Astrocyte of the spinal cord (primary cell): Measurements from ENCODE around the gene STOML3.

Experiments used
- DNase-seq: peaks from one replicate; pipeline ENCODE4 v3.0.0; 2011; ENCODE audit warnings: low read depth, low spot score
- H3K4me3 ChIP-seq: 2 replicates; pipeline ENCODE4 v1.5.1; 2011; ENCODE audit warnings: low read depth, mild to moderate bottlenecking, low read length, moderate library complexity
- in situ Hi-C: cut with HindIII; loops from 2 replicates; pipeline ENCODE4 v1.10.0; 2017; ENCODE audit warnings: low sequenced_read_pairs
- TF ChIP-seq, protein P1 (sequence below): IDR thresholded peaks from 2 replicates; pipeline ENCODE4 v1.5.1; 2012; ENCODE audit warnings: low read depth, mild to moderate bottlenecking, low read length, inconsistent platforms

The STOML3 gene

DNA sequence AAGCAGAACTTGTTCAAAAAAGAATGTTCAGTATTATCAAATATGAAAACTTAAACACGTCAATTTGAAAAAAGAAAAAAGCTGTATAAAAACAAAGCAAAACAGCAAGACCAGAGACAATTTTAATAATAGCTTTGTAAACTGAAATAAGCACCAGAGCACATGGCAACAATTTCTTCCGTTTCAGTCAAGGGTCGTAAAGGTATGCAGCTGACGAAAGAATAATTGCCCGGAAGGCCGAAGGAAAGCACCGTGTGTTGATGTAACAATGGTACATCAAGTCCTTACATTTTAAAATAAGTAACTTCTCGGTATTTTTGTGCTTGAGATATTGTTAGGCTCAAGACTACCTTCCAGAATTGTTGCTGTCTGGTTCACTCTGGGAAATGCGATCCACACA is 45.6 kb upstream of the STOML3 start:
- DNase-seq, result peak; percentile 27

DNA sequence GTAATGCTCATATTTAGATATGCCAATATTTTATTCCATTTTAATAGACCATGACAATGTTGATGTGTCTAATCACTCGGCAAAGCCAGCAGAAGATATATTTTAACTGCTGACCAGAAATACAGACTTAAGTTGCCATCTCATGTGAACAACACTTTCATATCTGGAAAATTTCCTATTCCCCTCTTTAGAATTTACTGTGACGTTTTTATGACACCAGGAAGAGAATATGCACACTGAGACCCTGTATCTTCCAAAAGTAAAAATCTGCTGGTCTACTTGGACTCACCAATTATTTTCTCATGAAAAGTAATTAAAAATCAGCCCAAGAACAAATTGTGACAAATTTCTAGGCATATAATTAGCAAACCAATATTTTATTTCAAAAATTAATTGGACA is 45.2 kb upstream of the STOML3 start:
- peak overlapping the region; percentile 92 for H3K4me3 ChIP-seq
- DNase-seq, result no peak
- TF ChIP-seq, protein P1, sequence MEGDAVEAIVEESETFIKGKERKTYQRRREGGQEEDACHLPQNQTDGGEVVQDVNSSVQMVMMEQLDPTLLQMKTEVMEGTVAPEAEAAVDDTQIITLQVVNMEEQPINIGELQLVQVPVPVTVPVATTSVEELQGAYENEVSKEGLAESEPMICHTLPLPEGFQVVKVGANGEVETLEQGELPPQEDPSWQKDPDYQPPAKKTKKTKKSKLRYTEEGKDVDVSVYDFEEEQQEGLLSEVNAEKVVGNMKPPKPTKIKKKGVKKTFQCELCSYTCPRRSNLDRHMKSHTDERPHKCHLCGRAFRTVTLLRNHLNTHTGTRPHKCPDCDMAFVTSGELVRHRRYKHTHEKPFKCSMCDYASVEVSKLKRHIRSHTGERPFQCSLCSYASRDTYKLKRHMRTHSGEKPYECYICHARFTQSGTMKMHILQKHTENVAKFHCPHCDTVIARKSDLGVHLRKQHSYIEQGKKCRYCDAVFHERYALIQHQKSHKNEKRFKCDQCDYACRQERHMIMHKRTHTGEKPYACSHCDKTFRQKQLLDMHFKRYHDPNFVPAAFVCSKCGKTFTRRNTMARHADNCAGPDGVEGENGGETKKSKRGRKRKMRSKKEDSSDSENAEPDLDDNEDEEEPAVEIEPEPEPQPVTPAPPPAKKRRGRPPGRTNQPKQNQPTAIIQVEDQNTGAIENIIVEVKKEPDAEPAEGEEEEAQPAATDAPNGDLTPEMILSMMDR, result no peak
- in situ Hi-C loops, result no loop called here

More for the DNA sequence above, 45.6 kb upstream of the STOML3 start:
- in situ Hi-C loops, result no loop called here
- TF ChIP-seq, protein P1, result no peak
- peak overlapping the region; percentile 92 for H3K4me3 ChIP-seq

DNA sequence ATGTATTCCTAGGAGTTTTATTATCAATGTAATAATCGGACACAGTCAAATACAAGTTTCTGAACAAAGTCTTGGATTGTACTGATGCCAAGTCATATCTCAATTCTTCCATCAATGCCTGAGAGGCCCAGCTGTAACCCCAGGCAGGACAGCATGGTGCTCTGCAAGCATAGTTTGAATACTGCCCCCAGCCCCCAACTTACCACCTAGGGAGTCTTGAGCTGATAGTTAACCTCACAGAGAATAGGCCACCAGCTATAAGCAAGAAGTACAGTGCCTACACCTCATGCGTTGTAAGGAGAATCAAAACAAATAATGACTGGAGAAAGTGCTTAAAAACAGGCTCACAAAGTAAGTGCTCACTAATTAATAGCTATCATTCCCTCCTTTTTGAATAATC is 44.6 kb upstream of the STOML3 start:
- no peak for DNase-seq
- in situ Hi-C loops, result no loop called here
- TF ChIP-seq, protein P1, result no peak
- H3K4me3 ChIP-seq, result peak overlapping the region; percentile 92

DNA sequence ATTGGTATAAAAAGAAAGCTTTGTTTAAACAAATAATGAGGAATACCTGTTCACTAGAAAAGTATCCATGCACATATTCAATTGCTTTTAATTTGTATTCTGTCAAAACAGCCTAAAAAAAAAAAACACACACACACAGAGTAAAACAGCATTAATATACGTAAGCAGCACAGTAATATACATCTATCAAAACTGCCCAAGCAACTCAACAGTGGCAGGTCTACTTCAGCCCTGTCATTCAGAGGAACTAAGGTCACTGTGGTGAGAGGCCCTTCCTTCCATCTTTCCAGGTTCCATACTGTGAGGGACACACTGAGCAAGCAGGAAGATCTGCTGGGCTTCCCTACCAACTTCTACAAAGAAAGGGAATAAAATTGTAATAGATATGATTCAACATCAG is 43.5 kb upstream of the STOML3 start:
- in situ Hi-C loops, result no loop called here
- TF ChIP-seq, protein P1, result no peak
- DNase-seq, result no peak
- no peak overlapping the region for H3K4me3 ChIP-seq

DNA sequence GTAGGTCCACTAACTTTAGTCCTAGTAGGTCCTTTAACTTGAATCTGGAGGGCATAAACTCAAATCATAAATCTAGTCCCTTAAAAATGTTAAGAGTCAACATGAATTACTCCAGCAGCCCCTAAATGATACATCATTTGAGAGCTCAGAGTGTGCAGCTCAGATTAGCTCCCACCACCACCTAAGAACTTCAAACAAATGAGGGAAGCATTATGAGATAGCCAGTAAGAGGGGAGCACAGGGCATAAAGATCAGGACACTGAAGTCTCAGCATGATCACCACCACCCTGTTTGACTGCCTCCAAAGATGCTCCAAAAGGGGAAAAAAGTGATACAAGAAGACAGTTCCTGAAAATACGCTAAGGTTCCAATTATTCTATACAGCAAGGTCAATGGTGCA is 41.5 kb upstream of the STOML3 start:
- in situ Hi-C loops, result no loop called here
- TF ChIP-seq, protein P1, result no peak
- no peak overlapping the region for H3K4me3 ChIP-seq
- DNase-seq, result no peak

DNA sequence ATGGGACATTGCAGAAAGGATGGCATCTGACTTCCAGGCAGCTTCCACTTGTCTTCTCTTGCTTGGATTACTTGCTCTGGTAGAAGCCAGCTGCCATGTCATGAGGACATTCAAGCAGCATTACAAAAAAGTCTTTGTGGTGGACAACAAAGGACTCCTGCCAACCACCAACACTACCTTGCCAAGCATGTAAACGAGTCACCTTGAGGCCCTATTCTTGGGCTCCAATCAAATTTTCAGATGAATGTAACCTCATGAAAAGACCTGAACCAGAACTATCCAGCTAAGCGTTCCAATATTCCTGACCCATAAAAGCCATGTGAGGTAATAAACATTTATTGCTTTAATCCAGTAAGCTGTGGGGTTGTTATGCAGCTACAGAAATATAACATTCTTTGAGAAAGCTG is 34.8 kb upstream of the STOML3 start:
- TF ChIP-seq, protein P1, result no peak
- in situ Hi-C loops, result no loop called here
- DNase-seq, result no peak
- H3K4me3 ChIP-seq, result no peak overlapping the region

DNA sequence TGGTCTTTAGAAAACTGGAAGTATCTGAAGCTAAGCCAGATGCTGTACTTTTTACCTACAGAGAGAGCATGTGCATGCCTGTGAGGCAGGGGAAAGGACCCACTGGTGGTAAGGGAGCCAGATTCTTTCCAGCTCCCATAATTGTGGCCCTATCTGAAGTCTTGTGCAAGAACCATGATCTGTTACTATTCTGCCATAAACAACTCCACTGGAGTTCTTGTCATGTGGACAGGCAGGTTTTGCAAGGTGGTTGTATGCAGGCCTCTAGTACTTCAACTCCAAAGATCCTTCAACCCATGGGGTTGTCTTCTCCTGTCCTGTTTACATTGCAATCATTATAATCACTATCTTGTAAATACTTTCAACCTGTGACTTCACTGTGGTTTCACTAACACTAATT is 33.1 kb upstream of the STOML3 start:
- no peak overlapping the region for H3K4me3 ChIP-seq
- in situ Hi-C loops, result no loop called here
- DNase-seq, result no peak
- TF ChIP-seq, protein P1, result no peak
